Measurements from ENCODE around the gene RBM27. TPM values are rescaled to one million over a fixed set of nuclear protein-coding genes. Genes with fewer than 3 reads are reported as not detected.

The RBM27 gene
- total and polyA plus RNA-seq, 10 of the 15 experiments (the other 5 are each of a cell fraction or from before 2014, with no cell fraction given): 5.8 to 33.9 (median 16.9) TPM

DNA sequence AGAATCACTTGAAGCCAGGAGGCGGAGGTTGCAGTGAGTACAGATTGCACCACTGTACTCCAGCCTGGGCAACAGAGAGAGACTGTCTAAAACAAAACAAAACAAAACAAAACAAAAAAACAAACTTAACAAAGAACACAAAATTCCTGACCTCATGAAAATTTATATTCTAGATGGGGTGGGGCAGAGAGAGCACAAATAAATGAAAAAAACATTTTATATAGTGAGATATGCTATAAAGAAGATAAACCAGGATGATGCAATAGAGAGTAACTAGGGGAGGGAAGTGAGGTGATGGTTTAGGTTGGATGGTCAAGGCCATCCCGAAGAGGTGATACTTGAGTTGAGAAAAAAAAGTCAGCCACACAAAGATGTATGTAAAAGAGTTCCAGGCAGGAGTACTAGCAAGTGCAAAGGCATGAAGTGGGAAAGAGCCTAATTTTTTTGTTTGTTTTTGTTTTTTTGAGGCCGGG lies 10.8 kb upstream of the RBM27 start:
- intact Hi-C loops (cut with micrococcal nuclease; ENCODE audit: unreplicated experiment) (no loop called here), in situ Hi-C loops (cut with MboI) (no loop called here)
- H3K9ac ChIP-seq (ENCODE audit: control insufficient read depth, insufficient read depth, low read length): no peak overlapping the region
- RAD21 ChIA-PET (ENCODE audit: unreplicated experiment): no interaction called here
- ATAC-seq: no peak
- no peaks in the 10 kb centered on the region; a peak in 1 of 4 replicates for H3K27me3 ChIP-seq (replicated peaks in 1 of 2; ENCODE audit: control insufficient read depth in 2 of 2, insufficient read depth in 2 of 2, low read length in 1 of 2)
- H3K4me2 ChIP-seq (ENCODE audit: control insufficient read depth, insufficient read depth): no peak overlapping the region
- H3K4me3 ChIP-seq: no peak overlapping the region
- POLR2A ChIA-PET: interaction anchor here (1.3 kb wide), 1 partner anchor 10 kb away, joined by 4 read pairs; no protein-coding TSS in a partner anchor
- DNase-seq (ENCODE audit: low read depth, low spot score): no peak
- no peaks in the 10 kb centered on the region for H4K20me1 ChIP-seq (ENCODE audit: control insufficient read depth, insufficient read depth)
- no peaks in the 10 kb centered on the region for H3K9me3 ChIP-seq (replicated peaks; ENCODE audit: control insufficient read depth, insufficient read depth, low read length)
- no peaks in the 10 kb centered on the region for H3K79me2 ChIP-seq (ENCODE audit: control insufficient read depth, insufficient read depth, low read length)
- H2AFZ ChIP-seq (ENCODE audit: control insufficient read depth, low read depth, low read length): no peak overlapping the region
- no peaks in the 10 kb centered on the region for H3K4me1 ChIP-seq (ENCODE audit: control insufficient read depth, insufficient read depth, low read length)
- H3K27ac ChIP-seq (ENCODE audit: control insufficient read depth, insufficient read depth): no peak overlapping the region
- CTCF ChIA-PET: no interaction called here
- SMC1A ChIA-PET (ENCODE audit: uncharacterized antibody, unreplicated experiment): interaction anchor here (0.8 to 1.5 kb wide), 2 partner anchors 10 to 13 kb away, joined by 3 to 4 read pairs; no protein-coding TSS in a partner anchor
- 64% methylated on average over 3 of the region's 3 CpGs for WGBS (ENCODE audit: insufficient coverage, insufficient replicate concordance, low lambda C conversion rate, missing lambda C conversion rate)
- no TSS peak for BruUV-seq (replicated peaks)
- no peak for FAIRE-seq
- H3K36me3 ChIP-seq (ENCODE audit: control insufficient read depth in 2 of 2, insufficient read depth in 2 of 2, low read length in 1 of 2): no peaks in the 10 kb centered on the region
- TF ChIP-seq RFX5 (IDR thresholded peaks at IDR 0.05; ENCODE audit: low read depth, low read length): no peak
- TF ChIP-seq BCL11A (IDR thresholded peaks at IDR 0.05; ENCODE audit: low read depth, low read length): no peak
- TF ChIP-seq, protein P1, sequence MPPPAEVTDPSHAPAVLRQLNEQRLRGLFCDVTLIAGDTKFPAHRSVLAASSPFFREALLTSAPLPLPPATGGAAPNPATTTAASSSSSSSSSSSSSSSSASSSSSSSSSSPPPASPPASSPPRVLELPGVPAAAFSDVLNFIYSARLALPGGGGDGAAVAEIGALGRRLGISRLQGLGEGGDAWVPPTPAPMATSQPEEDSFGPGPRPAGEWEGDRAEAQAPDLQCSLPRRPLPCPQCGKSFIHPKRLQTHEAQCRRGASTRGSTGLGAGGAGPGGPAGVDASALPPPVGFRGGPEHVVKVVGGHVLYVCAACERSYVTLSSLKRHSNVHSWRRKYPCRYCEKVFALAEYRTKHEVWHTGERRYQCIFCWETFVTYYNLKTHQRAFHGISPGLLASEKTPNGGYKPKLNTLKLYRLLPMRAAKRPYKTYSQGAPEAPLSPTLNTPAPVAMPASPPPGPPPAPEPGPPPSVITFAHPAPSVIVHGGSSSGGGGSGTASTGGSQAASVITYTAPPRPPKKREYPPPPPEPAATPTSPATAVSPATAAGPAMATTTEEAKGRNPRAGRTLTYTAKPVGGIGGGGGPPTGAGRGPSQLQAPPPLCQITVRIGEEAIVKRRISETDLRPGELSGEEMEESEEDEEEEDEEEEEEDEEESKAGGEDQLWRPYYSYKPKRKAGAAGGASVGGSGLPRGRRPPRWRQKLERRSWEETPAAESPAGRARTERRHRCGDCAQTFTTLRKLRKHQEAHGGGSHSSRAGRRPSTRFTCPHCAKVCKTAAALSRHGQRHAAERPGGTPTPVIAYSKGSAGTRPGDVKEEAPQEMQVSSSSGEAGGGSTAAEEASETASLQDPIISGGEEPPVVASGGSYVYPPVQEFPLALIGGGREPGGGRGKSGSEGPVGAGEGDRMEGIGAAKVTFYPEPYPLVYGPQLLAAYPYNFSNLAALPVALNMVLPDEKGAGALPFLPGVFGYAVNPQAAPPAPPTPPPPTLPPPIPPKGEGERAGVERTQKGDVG (CRISPR knock-in tag; IDR thresholded peaks at IDR 0.05): no peak
- TF ChIP-seq, protein P2, sequence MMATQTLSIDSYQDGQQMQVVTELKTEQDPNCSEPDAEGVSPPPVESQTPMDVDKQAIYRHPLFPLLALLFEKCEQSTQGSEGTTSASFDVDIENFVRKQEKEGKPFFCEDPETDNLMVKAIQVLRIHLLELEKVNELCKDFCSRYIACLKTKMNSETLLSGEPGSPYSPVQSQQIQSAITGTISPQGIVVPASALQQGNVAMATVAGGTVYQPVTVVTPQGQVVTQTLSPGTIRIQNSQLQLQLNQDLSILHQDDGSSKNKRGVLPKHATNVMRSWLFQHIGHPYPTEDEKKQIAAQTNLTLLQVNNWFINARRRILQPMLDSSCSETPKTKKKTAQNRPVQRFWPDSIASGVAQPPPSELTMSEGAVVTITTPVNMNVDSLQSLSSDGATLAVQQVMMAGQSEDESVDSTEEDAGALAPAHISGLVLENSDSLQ (IDR thresholded peaks at IDR 0.05): no peak
- TF ChIP-seq, protein P3, sequence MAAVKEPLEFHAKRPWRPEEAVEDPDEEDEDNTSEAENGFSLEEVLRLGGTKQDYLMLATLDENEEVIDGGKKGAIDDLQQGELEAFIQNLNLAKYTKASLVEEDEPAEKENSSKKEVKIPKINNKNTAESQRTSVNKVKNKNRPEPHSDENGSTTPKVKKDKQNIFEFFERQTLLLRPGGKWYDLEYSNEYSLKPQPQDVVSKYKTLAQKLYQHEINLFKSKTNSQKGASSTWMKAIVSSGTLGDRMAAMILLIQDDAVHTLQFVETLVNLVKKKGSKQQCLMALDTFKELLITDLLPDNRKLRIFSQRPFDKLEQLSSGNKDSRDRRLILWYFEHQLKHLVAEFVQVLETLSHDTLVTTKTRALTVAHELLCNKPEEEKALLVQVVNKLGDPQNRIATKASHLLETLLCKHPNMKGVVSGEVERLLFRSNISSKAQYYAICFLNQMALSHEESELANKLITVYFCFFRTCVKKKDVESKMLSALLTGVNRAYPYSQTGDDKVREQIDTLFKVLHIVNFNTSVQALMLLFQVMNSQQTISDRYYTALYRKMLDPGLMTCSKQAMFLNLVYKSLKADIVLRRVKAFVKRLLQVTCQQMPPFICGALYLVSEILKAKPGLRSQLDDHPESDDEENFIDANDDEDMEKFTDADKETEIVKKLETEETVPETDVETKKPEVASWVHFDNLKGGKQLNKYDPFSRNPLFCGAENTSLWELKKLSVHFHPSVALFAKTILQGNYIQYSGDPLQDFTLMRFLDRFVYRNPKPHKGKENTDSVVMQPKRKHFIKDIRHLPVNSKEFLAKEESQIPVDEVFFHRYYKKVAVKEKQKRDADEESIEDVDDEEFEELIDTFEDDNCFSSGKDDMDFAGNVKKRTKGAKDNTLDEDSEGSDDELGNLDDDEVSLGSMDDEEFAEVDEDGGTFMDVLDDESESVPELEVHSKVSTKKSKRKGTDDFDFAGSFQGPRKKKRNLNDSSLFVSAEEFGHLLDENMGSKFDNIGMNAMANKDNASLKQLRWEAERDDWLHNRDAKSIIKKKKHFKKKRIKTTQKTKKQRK (IDR thresholded peaks at IDR 0.05; ENCODE audit: low read depth, low read length): no peak
- no peak for TF ChIP-seq ZNF217 (IDR thresholded peaks at IDR 0.05)
- TF ChIP-seq, protein P4, sequence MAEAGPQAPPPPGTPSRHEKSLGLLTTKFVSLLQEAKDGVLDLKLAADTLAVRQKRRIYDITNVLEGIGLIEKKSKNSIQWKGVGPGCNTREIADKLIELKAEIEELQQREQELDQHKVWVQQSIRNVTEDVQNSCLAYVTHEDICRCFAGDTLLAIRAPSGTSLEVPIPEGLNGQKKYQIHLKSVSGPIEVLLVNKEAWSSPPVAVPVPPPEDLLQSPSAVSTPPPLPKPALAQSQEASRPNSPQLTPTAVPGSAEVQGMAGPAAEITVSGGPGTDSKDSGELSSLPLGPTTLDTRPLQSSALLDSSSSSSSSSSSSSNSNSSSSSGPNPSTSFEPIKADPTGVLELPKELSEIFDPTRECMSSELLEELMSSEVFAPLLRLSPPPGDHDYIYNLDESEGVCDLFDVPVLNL (IDR thresholded peaks at IDR 0.05; ENCODE audit: low read depth, low read length): no peak
- TF ChIP-seq, protein P5, sequence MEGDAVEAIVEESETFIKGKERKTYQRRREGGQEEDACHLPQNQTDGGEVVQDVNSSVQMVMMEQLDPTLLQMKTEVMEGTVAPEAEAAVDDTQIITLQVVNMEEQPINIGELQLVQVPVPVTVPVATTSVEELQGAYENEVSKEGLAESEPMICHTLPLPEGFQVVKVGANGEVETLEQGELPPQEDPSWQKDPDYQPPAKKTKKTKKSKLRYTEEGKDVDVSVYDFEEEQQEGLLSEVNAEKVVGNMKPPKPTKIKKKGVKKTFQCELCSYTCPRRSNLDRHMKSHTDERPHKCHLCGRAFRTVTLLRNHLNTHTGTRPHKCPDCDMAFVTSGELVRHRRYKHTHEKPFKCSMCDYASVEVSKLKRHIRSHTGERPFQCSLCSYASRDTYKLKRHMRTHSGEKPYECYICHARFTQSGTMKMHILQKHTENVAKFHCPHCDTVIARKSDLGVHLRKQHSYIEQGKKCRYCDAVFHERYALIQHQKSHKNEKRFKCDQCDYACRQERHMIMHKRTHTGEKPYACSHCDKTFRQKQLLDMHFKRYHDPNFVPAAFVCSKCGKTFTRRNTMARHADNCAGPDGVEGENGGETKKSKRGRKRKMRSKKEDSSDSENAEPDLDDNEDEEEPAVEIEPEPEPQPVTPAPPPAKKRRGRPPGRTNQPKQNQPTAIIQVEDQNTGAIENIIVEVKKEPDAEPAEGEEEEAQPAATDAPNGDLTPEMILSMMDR (IDR thresholded peaks at IDR 0.05 in 2 of 3, conservative IDR thresholded peaks at IDR 0.05 in 1 of 3; ENCODE audit: control insufficient read depth in 2 of 3, extremely low read depth in 1 of 3, insufficient read depth in 1 of 3, low read depth in 3 of 3, low read length in 3 of 3): no peak
- no peak for TF ChIP-seq MTA2 (IDR thresholded peaks at IDR 0.05; ENCODE audit: low read depth)
- TF ChIP-seq BRCA1 (IDR thresholded peaks at IDR 0.05; ENCODE audit: low read depth, low read length): no peak
- TF ChIP-seq TAF1 (IDR thresholded peaks at IDR 0.05; ENCODE audit: borderline replicate concordance, low read depth, low read length): no peak
- no peak for TF ChIP-seq SPI1 (IDR thresholded peaks at IDR 0.05; ENCODE audit: borderline replicate concordance, insufficient read depth, low read depth, low read length)
- no peak for TF ChIP-seq RAD51 (IDR thresholded peaks at IDR 0.05)
- no peak for TF ChIP-seq EED (IDR thresholded peaks at IDR 0.05; ENCODE audit: low read depth)
